ENCODE measurements around the gene ECE1. TPM values are rescaled to one million over a fixed set of nuclear protein-coding genes. Genes with fewer than 3 reads are reported as not detected.
"Not testable (repeated sequence)": the region's sequence is repeated elsewhere in the genome, so short reads cannot be mapped to it uniquely, and the experiment has no call there.

The ECE1 gene
- total RNA-seq, 1 donor from 2014 or later: 217 TPM

GRCh38 chr1:21200767-21201166 is 89.5 kb downstream of the ECE1 start:
- no peak for TF ChIP-seq CTCF (IDR thresholded peaks at IDR 0.05; ENCODE audit: unreplicated experiment)
- H3K4me1 Mint-ChIP-seq (ENCODE audit: low read depth): no peaks in the 10 kb centered on the region
- DNase-seq (ENCODE audit: low spot score, unreplicated experiment): no peak
- no peak overlapping the region for H3K27ac Mint-ChIP-seq
- no peaks in the 10 kb centered on the region for H3K36me3 Mint-ChIP-seq (ENCODE audit: insufficient read depth)
- peaks cover 6% of the 10 kb centered on the region for H3K27me3 Mint-ChIP-seq
- no peak overlapping the region for H3K4me3 Mint-ChIP-seq (ENCODE audit: low read depth)
- no peaks in the 10 kb centered on the region for H3K9me3 Mint-ChIP-seq (ENCODE audit: low read depth)

GRCh38 chr1:21198929-21199328 is 91.3 kb downstream of the ECE1 start:
- Mint-ChIP-seq H3K9me3 (ENCODE audit: low read depth) (no peaks in the 10 kb centered on the region), H3K27me3 (peaks cover 6% of the 10 kb centered on the region), H3K4me3 (ENCODE audit: low read depth) (no peak overlapping the region), H3K27ac (no peak overlapping the region), H3K4me1 (ENCODE audit: low read depth) (no peaks in the 10 kb centered on the region), H3K36me3 (ENCODE audit: insufficient read depth) (no peaks in the 10 kb centered on the region)
- TF ChIP-seq CTCF (IDR thresholded peaks at IDR 0.05; ENCODE audit: unreplicated experiment): no peak
- DNase-seq (ENCODE audit: low spot score, unreplicated experiment): no peak

DNA sequence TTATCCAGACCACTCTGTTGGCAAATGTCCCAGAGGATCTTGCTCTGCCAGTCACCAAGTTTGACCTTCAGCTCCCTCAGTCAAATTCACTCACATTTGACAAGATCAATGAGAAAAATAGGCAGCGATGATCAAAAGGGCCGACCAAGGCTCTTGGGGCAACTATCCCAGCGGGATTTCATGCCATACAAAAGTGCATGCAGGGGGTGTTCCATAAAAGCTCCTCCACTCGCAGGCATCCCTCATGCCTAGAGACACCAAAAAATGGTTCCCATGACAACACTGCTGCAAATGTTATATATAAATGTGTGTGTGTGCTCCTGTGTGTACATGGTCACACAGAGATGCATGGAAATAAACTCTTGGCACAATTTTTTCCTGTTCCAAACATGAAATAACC is 97.4 kb downstream of the ECE1 start:
- Mint-ChIP-seq H3K36me3 (ENCODE audit: insufficient read depth) (no peaks in the 10 kb centered on the region), H3K4me3 (ENCODE audit: low read depth) (no peak overlapping the region), H3K27me3 (peaks cover 20% of the 10 kb centered on the region), H3K27ac (no peak overlapping the region), H3K4me1 (ENCODE audit: low read depth) (peaks cover 3% of the 10 kb centered on the region), H3K9me3 (ENCODE audit: low read depth) (no peaks in the 10 kb centered on the region)
- no peak for DNase-seq (ENCODE audit: low spot score, unreplicated experiment)
- TF ChIP-seq CTCF (IDR thresholded peaks at IDR 0.05; ENCODE audit: unreplicated experiment): no peak

DNA sequence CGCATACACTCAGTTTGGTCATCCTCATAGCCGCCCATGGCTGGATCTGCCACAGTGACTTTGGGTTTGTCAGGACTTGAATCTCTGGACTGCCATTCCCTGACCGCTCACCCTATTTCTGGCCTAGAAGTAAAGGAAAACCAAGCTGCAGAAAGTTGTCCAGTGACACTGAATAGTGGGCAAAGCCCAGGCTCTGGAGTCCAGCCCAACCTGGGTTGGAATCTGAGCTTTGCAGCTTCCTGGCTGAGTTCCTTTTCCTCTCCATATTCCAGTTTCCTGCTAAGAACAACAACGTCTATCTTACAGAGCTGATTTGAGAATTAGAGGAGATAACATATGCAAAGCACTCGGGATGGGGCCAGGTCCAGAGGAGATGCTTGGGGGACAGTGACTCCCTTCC is 98.0 kb downstream of the ECE1 start:
- Mint-ChIP-seq H3K27ac (no peak overlapping the region), H3K9me3 (ENCODE audit: low read depth) (no peaks in the 10 kb centered on the region), H3K4me3 (ENCODE audit: low read depth) (no peak overlapping the region), H3K4me1 (ENCODE audit: low read depth) (peaks cover 3% of the 10 kb centered on the region), H3K27me3 (peaks cover 20% of the 10 kb centered on the region), H3K36me3 (ENCODE audit: insufficient read depth) (no peaks in the 10 kb centered on the region)
- no peak for DNase-seq (ENCODE audit: low spot score, unreplicated experiment)
- TF ChIP-seq CTCF (IDR thresholded peaks at IDR 0.05; ENCODE audit: unreplicated experiment): no peak

DNA sequence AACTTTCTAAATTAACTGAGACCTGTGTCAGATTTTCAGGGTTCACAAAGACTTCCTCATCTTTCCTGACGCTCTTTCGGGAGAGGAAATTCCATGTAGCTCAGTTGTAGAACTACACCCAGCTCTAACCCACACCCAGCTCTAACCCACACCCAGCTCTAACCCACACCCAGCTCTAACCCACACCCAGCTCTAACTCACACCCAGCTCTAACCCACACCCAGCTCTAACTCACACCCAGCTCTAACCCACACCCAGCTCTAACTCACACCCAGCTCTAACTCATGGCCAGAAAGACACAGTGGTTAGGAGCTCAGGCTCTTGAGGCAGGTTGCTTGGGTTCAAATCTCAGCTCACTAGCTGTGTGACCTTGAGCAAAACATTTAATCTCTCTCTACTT is 99.5 kb downstream of the ECE1 start:
- H3K27me3 Mint-ChIP-seq: peaks cover 20% of the 10 kb centered on the region
- DNase-seq (ENCODE audit: low spot score, unreplicated experiment); H3K4me3 Mint-ChIP-seq (ENCODE audit: low read depth); H3K36me3 Mint-ChIP-seq (ENCODE audit: insufficient read depth); H3K4me1 Mint-ChIP-seq (ENCODE audit: low read depth); H3K27ac Mint-ChIP-seq; H3K9me3 Mint-ChIP-seq (ENCODE audit: low read depth): not testable (repeated sequence)

GRCh38 chr1:21189906-21190500 is 100.3 kb downstream of the ECE1 start:
- TF ChIP-seq CTCF (IDR thresholded peaks at IDR 0.05; ENCODE audit: unreplicated experiment): no peak
- Mint-ChIP-seq H3K36me3 (ENCODE audit: insufficient read depth) (no peaks in the 10 kb centered on the region), H3K9me3 (ENCODE audit: low read depth) (no peaks in the 10 kb centered on the region), H3K27ac (no peak overlapping the region), H3K4me3 (ENCODE audit: low read depth) (no peak overlapping the region), H3K27me3 (peaks cover 20% of the 10 kb centered on the region), H3K4me1 (ENCODE audit: low read depth) (peaks cover 3% of the 10 kb centered on the region)
- DNase-seq (ENCODE audit: low spot score, unreplicated experiment): no peak

Data from progenitor cell of endocrine pancreas (in vitro differentiated cells).